Smooth muscle cell (in vitro differentiated cells): ENCODE data around the gene GPR89A. TPM values are rescaled to one million over a fixed set of nuclear protein-coding genes. Genes with fewer than 3 reads are reported as not detected.

Source experiments
- DNase-seq: peaks from one replicate; lab custom pipeline; 2025; ENCODE audit not compliant: unreplicated experiment; lab: John Stamatoyannopoulos, UW
- H2AFZ ChIP-seq: fragments of 200-600 bp; sonication (generic); 2 replicates; pipeline ENCODE4 v1.6.0; 2016; ENCODE audit warnings: antibody characterized with exemption, low read depth, mild to moderate bottlenecking
- H3F3A ChIP-seq: fragments of 200-600 bp; sonication (generic); 2 replicates; pipeline ENCODE4 v1.6.0; 2017; ENCODE audit warnings: antibody characterized with exemption, low read depth
- H3K27ac ChIP-seq: fragments of 200-600 bp; sonication (generic); 2 replicates; pipeline ENCODE4 v1.5.1; 2016; ENCODE audit warnings: low read depth, mild to moderate bottlenecking
- H3K27me3 ChIP-seq: fragments of 200-600 bp; sonication (generic); 2 replicates; pipeline ENCODE4 v1.6.1; 2016; ENCODE audit warnings: low read depth, mild to moderate bottlenecking
- H3K36me3 ChIP-seq: fragments of 200-600 bp; sonication (generic); 2 replicates; pipeline ENCODE4 v1.5.1; 2016; ENCODE audit warnings: low read depth
- H3K4me1 ChIP-seq: fragments of 200-600 bp; sonication (generic); 2 replicates; pipeline ENCODE4 v1.5.1; 2016; ENCODE audit warnings: low read depth
- H3K4me2 ChIP-seq: fragments of 200-600 bp; sonication (generic); 2 replicates; pipeline ENCODE4 v1.6.0; 2016; ENCODE audit warnings: mild to moderate bottlenecking
- H3K4me3 ChIP-seq: fragments of 200-600 bp; sonication (generic); 2 replicates; pipeline ENCODE4 v1.5.1; 2016; ENCODE audit warnings: mild to moderate bottlenecking
- H3K79me2 ChIP-seq: fragments of 200-600 bp; sonication (generic); 2 replicates; pipeline ENCODE4 v1.6.0; 2016; ENCODE audit warnings: low read depth, mild to moderate bottlenecking
- H3K9ac ChIP-seq: fragments of 200-600 bp; sonication (generic); 2 replicates; pipeline ENCODE4 v1.6.0; 2016; ENCODE audit warnings: low read depth
- H3K9me3 ChIP-seq: fragments of 200-600 bp; sonication (generic); replicated peaks from 2 replicates; pipeline ENCODE4 v1.5.1; 2016; ENCODE audit warnings: low read depth
- H4K20me1 ChIP-seq: fragments of 200-600 bp; sonication (generic); 2 replicates; pipeline ENCODE4 v1.6.0; 2016; ENCODE audit warnings: low read depth
- CTCF ChIP-seq: fragments of 200-600 bp; sonication (generic); IDR thresholded peaks from 2 replicates; pipeline ENCODE4 v1.5.1; 2017; ENCODE audit warnings: borderline replicate concordance, mild to moderate bottlenecking, antibody characterized with exemption; ENCODE audit not compliant: insufficient read depth, poor library complexity, severe bottlenecking
- WGBS: methylation state at CpG from one replicate; pipeline ENCODE4 v1.1.7; 2016; ENCODE audit warnings: low lambda C conversion rate; 5-methylcytosine and 5-hydroxymethylcytosine counted together
- polyA plus RNA-seq: library from polyadenylated mRNA; unstranded; fragments of >200 nt; fragmentation: Nextera tagmentation; extraction: Ambion mirVana; gene quantifications from 2 replicates; pipeline ENCODE4 v1.2.1, GENCODE V29; 2016
- total RNA-seq: library from RNA; depleted of rRNA; stranded (reverse); fragments of >200 nt; gene quantifications from 2 replicates; pipeline ENCODE4 v1.2.3, GENCODE V29; 2014

Gene GPR89A
- total and polyA plus RNA-seq, 2 experiments from 2014 or later: 18.4 to 41.0 TPM

- Histone ChIP-seq H3K9me3 (no peaks in the 10 kb centered on the region), H4K20me1 (no peaks in the 10 kb centered on the region), H3K4me2 (no peak overlapping the region), H3K79me2 (no peaks in the 10 kb centered on the region), H3K4me1 (no peaks in the 10 kb centered on the region), H2AFZ (no peak overlapping the region), H3K27me3 (no peaks in the 10 kb centered on the region), H3K4me3 (no peak overlapping the region), H3K9ac (no peak overlapping the region), H3K27ac (no peak overlapping the region), H3F3A (no peaks in the 10 kb centered on the region), H3K36me3 (no peaks in the 10 kb centered on the region)
- 68% methylated on average over 5 of the region's 5 CpGs for WGBS
- TF ChIP-seq CTCF: no peak
- DNase-seq: no peak
Observed at GRCh38 chr1:145690587-145691558, 83.1 kb downstream of the GPR89A start.

- Histone ChIP-seq H3K27me3 (no peaks in the 10 kb centered on the region), H2AFZ (no peak overlapping the region), H4K20me1 (no peaks in the 10 kb centered on the region), H3K36me3 (no peaks in the 10 kb centered on the region), H3K4me2 (no peak overlapping the region), H3K9ac (no peak overlapping the region), H3F3A (no peaks in the 10 kb centered on the region), H3K9me3 (no peaks in the 10 kb centered on the region), H3K79me2 (no peaks in the 10 kb centered on the region), H3K4me3 (no peak overlapping the region), H3K27ac (no peak overlapping the region), H3K4me1 (no peaks in the 10 kb centered on the region)
- no peak for DNase-seq
- 90% methylated on average over 11 of the region's 11 CpGs for WGBS
- TF ChIP-seq CTCF: no peak
Observed at GRCh38 chr1:145692785-145693443, 85.1 kb downstream of the GPR89A start.

- WGBS: 86% methylated on average over 5 of the region's 5 CpGs
- no peak overlapping the region for H3K27ac ChIP-seq
- DNase-seq: no peak
- no peaks in the 10 kb centered on the region for H3F3A ChIP-seq
- no peak overlapping the region for H3K4me2 ChIP-seq
- no peaks in the 10 kb centered on the region for H3K9me3 ChIP-seq
- H3K4me1 ChIP-seq: no peaks in the 10 kb centered on the region
- no peaks in the 10 kb centered on the region for H3K79me2 ChIP-seq
- TF ChIP-seq CTCF: no peak
- no peak overlapping the region for H2AFZ ChIP-seq
- no peaks in the 10 kb centered on the region for H3K27me3 ChIP-seq
- no peak overlapping the region for H3K9ac ChIP-seq
- no peaks in the 10 kb centered on the region for H4K20me1 ChIP-seq
- no peaks in the 10 kb centered on the region for H3K36me3 ChIP-seq
- H3K4me3 ChIP-seq: no peak overlapping the region
Observed at GRCh38 chr1:145695821-145696629, 88.2 kb downstream of the GPR89A start.
